A549 (cell line): ENCODE data around the gene RIMS1. TPM values are rescaled to one million over a fixed set of nuclear protein-coding genes. Genes with fewer than 3 reads are reported as not detected.

Source experiments
- ATAC-seq, 2 experiments: fragments of 200-7000 bp in 1 of 2; fragments of >200 bp in 1 of 2; cut with Nextera tagmentation in 1 of 2; cut with Tn5 transposase in 1 of 2; 3 replicates each; pipeline versions ENCODE4 v1.8.0 to v1.9.1; 2018 to 2020; ENCODE audit warnings: mild to moderate bottlenecking in 1 of 2, moderate library complexity in 1 of 2
- CTCF ChIA-PET: fragments of 300-600 bp; sonication (Branson Sonifier 250); formaldehyde crosslinking; extraction: SDS; loops from one replicate; lab custom pipeline; 2021; ENCODE audit warnings: antibody characterized with exemption, inconsistent platforms; lab: Yijun Ruan, JAX
- POLR2A ChIA-PET: fragments of 350-600 bp; formaldehyde crosslinking; extraction: SDS; loops from one replicate; lab custom pipeline; 2021; ENCODE audit warnings: antibody characterized with exemption, inconsistent platforms; lab: Yijun Ruan, JAX
- DNase-seq, 2 experiments: peaks; one replicate each; pipeline versions ENCODE4 v3.0.0 to v3.0.0-alpha.2; 2011 to 2016; ENCODE audit warnings: low read depth in 1 of 2, low spot score in 1 of 2
- FAIRE-seq: peaks from 2 replicates; lab custom pipeline; 2011; peaks lifted over from hg19 to GRCh38; lab: Jason Lieb, UNC
- H3K27ac ChIP-seq, 2 experiments: fragments of >200 bp; sonication (Bioruptor Twin); formaldehyde crosslinking; 3 replicates each; pipeline ENCODE4 v1.5.1; 2016 to 2017
- H3K4me1 ChIP-seq: fragments of >200 bp; sonication (Bioruptor Twin); formaldehyde crosslinking; 3 replicates; pipeline ENCODE4 v1.6.1; 2016
- H3K4me2 ChIP-seq: fragments of >200 bp; sonication (Bioruptor Twin); formaldehyde crosslinking; 3 replicates; pipeline ENCODE4 v1.6.1; 2016
- H3K4me3 ChIP-seq: fragments of >200 bp; sonication (Bioruptor Twin); formaldehyde crosslinking; 3 replicates; pipeline ENCODE4 v1.5.1; 2016
- H3K9me3 ChIP-seq: fragments of >200 bp; sonication (Bioruptor Twin); formaldehyde crosslinking; 3 replicates; pipeline ENCODE4 v1.6.1; 2016
- CEBPB ChIP-seq, 2 experiments: fragments of >200 bp in 1 of 2; sonication (Bioruptor Twin) in 1 of 2; formaldehyde crosslinking in 1 of 2; IDR thresholded peaks; 2 replicates each; pipeline ENCODE4 v1.6.1; 2012 to 2016
- CHD2 ChIP-seq: fragments of 150-350 bp; IDR thresholded peaks from 2 replicates; pipeline ENCODE4 v1.6.1; 2014; ENCODE audit warnings: low read length; ENCODE audit not compliant: partially characterized antibody
- ESRRA ChIP-seq: fragments of 150-350 bp; IDR thresholded peaks from 2 replicates; pipeline ENCODE4 v1.6.1; 2014; ENCODE audit warnings: mild to moderate bottlenecking, low read length, borderline replicate concordance
- FOSL2 ChIP-seq, 2 experiments: fragments of 450-650 bp in 1 of 2; fragments of >200 bp in 1 of 2; sonication (Bioruptor Twin) in 1 of 2; formaldehyde crosslinking; IDR thresholded peaks; 2 replicates each; pipeline versions ENCODE4 v1.5.0 to v1.6.1; 2016 to 2020; ENCODE audit warnings: mild to moderate bottlenecking in 1 of 2, moderate library complexity in 1 of 2
- FOXS1 ChIP-seq: fragments of 250-450 bp; sonication (Bioruptor Pico); IDR thresholded peaks from 2 replicates; pipeline ENCODE4 v1.5.0; 2020; ENCODE audit warnings: mild to moderate bottlenecking, moderate library complexity
- GATA3 ChIP-seq: IDR thresholded peaks from 2 replicates; pipeline ENCODE4 v1.6.1; 2012; ENCODE audit warnings: borderline replicate concordance
- HEYL ChIP-seq: fragments of 250-450 bp; sonication (Bioruptor Pico); IDR thresholded peaks from 2 replicates; pipeline ENCODE4 v1.8.0; 2021; ENCODE audit warnings: mild to moderate bottlenecking, moderate library complexity
- HOXA7 ChIP-seq: fragments of 250-450 bp; sonication (Bioruptor Pico); IDR thresholded peaks from 2 replicates; pipeline ENCODE4 v1.5.0; 2020; ENCODE audit warnings: mild to moderate bottlenecking, moderate library complexity
- MAFK ChIP-seq: fragments of 450-650 bp; IDR thresholded peaks from 2 replicates; pipeline ENCODE4 v1.6.1; 2014; ENCODE audit not compliant: partially characterized antibody
- MAZ ChIP-seq: fragments of 150-350 bp; IDR thresholded peaks from 2 replicates; pipeline ENCODE4 v1.6.1; 2014; ENCODE audit warnings: antibody characterized with exemption, low read depth, low read length, borderline replicate concordance
- NPAS2 ChIP-seq: fragments of 250-450 bp; sonication (Bioruptor Pico); IDR thresholded peaks from 2 replicates; pipeline ENCODE4 v1.8.0; 2022; ENCODE audit warnings: mild to moderate bottlenecking, moderate library complexity, borderline replicate concordance
- PHF8 ChIP-seq: fragments of 200-600 bp; sonication (generic); IDR thresholded peaks from 2 replicates; pipeline ENCODE4 v1.6.1; 2016; ENCODE audit warnings: low read depth, mild to moderate bottlenecking, antibody characterized with exemption, moderate library complexity, borderline replicate concordance
- POLR2A ChIP-seq: IDR thresholded peaks from 2 replicates; pipeline ENCODE4 v1.6.1; 2012; ENCODE audit warnings: mild to moderate bottlenecking, low read length
- RAD21 ChIP-seq, 2 experiments: fragments of >200 bp in 1 of 2; sonication (Bioruptor Twin) in 1 of 2; formaldehyde crosslinking in 1 of 2; IDR thresholded peaks in 1 of 2; conservative IDR thresholded peaks in 1 of 2; 2 replicates in 1 of 2; 3 replicates in 1 of 2; pipeline ENCODE4 v1.6.1; 2012 to 2018; ENCODE audit warnings: inconsistent platforms in 1 of 2
- RCOR1 ChIP-seq: fragments of 150-350 bp; IDR thresholded peaks from 2 replicates; pipeline ENCODE4 v1.6.1; 2014; ENCODE audit warnings: antibody characterized with exemption, low read length, low read depth
- RFX5 ChIP-seq: fragments of 450-650 bp; IDR thresholded peaks from 2 replicates; pipeline ENCODE4 v1.7.1; 2014; ENCODE audit warnings: antibody characterized with exemption, mild to moderate bottlenecking, moderate library complexity
- TP53 ChIP-seq: fragments of 250-450 bp; sonication (Bioruptor Pico); IDR thresholded peaks from 2 replicates; pipeline ENCODE4 v1.5.0; 2021; ENCODE audit warnings: mild to moderate bottlenecking, moderate library complexity
- WGBS: methylation state at CpG from one replicate; pipeline ENCODE4 v1.1.6; 2017; ENCODE audit errors: missing lambda C conversion rate; 5-methylcytosine and 5-hydroxymethylcytosine counted together
- polyA plus RNA-seq, 4 experiments: library from polyadenylated mRNA; depleted of rRNA in 3 of 4; stranded (reverse); fragments of >200 nt; fragmentation: RNase III in 1 of 4; extraction: RNeasy Plus Mini Kit Qiagen cat#74134 plus additional on column Dnase treatment in 1 of 4; gene quantifications; 2 replicates in 3 of 4; 3 replicates in 1 of 4; pipeline ENCODE4 v1.2.3, GENCODE V29; 2011 to 2017
- TF ChIP-seq, protein P1 (sequence below): fragments of 250-450 bp; sonication (Bioruptor Pico); IDR thresholded peaks from 2 replicates; pipeline ENCODE4 v1.5.0; 2021; ENCODE audit warnings: mild to moderate bottlenecking, moderate library complexity, borderline replicate concordance
- TF ChIP-seq, protein P2 (sequence below): fragments of 200-600 bp; sonication (generic); IDR thresholded peaks from 2 replicates; pipeline ENCODE4 v1.6.1; 2016; ENCODE audit warnings: antibody characterized with exemption, mild to moderate bottlenecking, moderate library complexity
- TF ChIP-seq, protein P3 (sequence below): fragments of >200 bp; sonication (Bioruptor Twin); formaldehyde crosslinking; IDR thresholded peaks from 3 replicates; pipeline ENCODE4 v1.6.1; 2016
- TF ChIP-seq, protein P4 (sequence below): fragments of 150-350 bp; IDR thresholded peaks from 2 replicates; pipeline ENCODE4 v1.6.1; 2014; ENCODE audit warnings: low read depth, mild to moderate bottlenecking, low read length
- TF ChIP-seq, protein P5 (sequence below): fragments of >200 bp; sonication (Bioruptor Twin); formaldehyde crosslinking; IDR thresholded peaks from 2 replicates; pipeline ENCODE4 v1.6.1; 2016
- TF ChIP-seq, protein P6 (sequence below): IDR thresholded peaks from 2 replicates; pipeline ENCODE4 v1.6.1; 2012

RIMS1 gene
- polyA plus RNA-seq, 2 of the 4 experiments (the other 2 are of a cell fraction), result 0.03 TPM; not detected in 1

DNA sequence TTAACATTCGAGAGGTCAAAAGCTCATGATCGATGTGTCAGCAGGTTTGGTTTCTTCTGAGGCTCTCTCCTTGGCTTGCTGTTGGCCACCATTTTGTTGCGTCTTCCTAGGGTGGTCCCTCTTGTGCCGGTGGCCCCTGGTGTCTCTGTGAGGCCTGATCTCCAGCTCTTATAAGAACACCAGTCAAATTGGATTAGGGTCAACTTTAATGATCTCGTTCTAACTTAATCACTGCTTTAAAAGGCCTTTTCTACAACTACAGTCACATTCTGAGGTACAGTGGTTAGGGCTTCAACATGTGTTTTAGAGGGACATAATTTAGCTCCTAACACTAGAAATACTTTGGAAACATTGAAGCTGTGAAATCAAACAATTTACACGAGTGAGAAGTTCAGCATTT lies 494.7 kb downstream of the RIMS1 start (continued):
- TF ChIP-seq MAZ, result no peak
- no peak for TF ChIP-seq RFX5

DNA sequence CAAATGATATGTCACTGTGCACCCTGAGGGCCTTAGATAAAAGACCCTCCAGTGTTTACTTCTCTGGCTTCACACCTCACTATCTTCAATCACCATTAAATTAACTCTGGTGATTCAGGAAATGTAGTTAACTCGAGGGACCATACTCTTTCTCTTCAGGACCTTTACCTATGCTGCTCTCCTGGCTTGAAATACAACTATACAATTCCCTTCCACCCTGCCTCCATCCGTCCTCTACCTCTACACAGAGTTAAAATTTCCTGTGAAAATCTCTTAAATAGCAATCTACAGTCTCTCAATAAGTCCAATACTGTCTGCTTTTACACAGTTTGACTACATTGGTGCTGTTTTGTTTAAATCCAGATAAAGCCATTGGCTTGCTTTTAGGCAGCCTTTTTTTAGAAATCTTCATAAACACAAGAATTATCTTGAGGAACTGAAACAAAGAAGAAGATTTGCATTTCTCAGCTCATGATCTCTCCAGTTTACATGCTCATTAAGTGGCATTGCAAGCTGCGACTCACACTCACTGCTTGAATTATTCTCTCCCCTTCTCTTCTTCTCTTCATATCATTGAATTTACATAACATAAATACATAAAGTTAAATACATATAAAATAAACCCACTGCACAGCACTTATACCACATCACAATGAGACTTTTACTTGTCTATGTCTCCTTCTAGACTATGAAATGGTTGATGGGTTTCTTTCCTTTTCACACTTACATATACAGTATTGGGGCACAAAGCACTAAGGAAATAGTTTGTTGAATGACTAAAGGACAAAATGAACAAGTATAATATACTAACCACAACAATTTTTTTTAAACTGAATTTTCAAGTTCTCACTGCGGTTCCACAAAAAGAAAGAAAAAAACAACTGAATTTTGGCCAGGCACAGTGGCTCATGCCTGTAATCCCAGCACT lies 496.5 kb downstream of the RIMS1 start:
- no peaks in the 10 kb centered on the region for H3K9me3 ChIP-seq
- CTCF ChIA-PET, result no interaction called here
- H3K4me2 ChIP-seq, result no peak overlapping the region
- DNase-seq (no peak), FAIRE-seq (no peak), ATAC-seq (no peak)
- TF ChIP-seq, protein P1, sequence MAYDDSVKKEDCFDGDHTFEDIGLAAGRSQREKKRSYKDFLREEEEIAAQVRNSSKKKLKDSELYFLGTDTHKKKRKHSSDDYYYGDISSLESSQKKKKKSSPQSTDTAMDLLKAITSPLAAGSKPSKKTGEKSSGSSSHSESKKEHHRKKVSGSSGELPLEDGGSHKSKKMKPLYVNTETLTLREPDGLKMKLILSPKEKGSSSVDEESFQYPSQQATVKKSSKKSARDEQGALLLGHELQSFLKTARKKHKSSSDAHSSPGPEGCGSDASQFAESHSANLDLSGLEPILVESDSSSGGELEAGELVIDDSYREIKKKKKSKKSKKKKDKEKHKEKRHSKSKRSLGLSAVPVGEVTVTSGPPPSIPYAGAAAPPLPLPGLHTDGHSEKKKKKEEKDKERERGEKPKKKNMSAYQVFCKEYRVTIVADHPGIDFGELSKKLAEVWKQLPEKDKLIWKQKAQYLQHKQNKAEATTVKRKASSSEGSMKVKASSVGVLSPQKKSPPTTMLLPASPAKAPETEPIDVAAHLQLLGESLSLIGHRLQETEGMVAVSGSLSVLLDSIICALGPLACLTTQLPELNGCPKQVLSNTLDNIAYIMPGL, result no peak
- TF ChIP-seq RCOR1 (no peak), RAD21 (conservative IDR thresholded peaks at IDR 0.05 in 1 of 2, IDR thresholded peaks at IDR 0.05 in 1 of 2) (no peak)
- no peak overlapping the region for H3K4me3 ChIP-seq
- WGBS, result 14% methylated on average over 4 of the region's 4 CpGs
- no peak overlapping the region for H3K27ac ChIP-seq
- no peaks in the 10 kb centered on the region for H3K4me1 ChIP-seq
- POLR2A ChIA-PET, result no interaction called here

DNA sequence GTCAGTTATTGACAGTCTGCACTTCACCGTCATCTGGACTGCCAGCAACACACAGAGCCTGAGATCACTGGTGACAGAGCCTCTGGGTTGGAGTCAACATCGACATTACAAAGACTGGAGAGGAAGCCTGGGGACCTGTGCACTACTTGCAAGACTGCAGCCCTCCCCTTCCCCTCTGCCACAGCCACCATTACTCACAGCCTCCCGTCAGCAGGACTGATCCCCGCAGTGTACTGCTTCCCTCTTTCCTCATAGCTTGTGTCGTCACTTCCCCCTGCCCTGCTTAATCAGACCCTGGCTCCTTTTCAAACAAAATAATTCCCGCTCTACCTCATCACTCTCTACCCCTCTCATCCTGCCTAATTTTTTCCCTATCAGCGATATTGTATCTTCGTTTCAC lies 500.0 kb downstream of the RIMS1 start:
- H3K4me1 ChIP-seq, result no peaks in the 10 kb centered on the region
- WGBS, result 47% methylated on average over 8 of the region's 8 CpGs
- POLR2A ChIA-PET, result no interaction called here
- no peak for FAIRE-seq
- ATAC-seq, result peak in 1 of 2 experiments; percentile 34; a peak in 1 of 6 replicates
- TF ChIP-seq FOSL2 (IDR thresholded peaks at IDR 0.05) (no peak), FOSL2 (CRISPR knock-in tag; IDR thresholded peaks at IDR 0.05) (no peak)
- TF ChIP-seq, protein P2, sequence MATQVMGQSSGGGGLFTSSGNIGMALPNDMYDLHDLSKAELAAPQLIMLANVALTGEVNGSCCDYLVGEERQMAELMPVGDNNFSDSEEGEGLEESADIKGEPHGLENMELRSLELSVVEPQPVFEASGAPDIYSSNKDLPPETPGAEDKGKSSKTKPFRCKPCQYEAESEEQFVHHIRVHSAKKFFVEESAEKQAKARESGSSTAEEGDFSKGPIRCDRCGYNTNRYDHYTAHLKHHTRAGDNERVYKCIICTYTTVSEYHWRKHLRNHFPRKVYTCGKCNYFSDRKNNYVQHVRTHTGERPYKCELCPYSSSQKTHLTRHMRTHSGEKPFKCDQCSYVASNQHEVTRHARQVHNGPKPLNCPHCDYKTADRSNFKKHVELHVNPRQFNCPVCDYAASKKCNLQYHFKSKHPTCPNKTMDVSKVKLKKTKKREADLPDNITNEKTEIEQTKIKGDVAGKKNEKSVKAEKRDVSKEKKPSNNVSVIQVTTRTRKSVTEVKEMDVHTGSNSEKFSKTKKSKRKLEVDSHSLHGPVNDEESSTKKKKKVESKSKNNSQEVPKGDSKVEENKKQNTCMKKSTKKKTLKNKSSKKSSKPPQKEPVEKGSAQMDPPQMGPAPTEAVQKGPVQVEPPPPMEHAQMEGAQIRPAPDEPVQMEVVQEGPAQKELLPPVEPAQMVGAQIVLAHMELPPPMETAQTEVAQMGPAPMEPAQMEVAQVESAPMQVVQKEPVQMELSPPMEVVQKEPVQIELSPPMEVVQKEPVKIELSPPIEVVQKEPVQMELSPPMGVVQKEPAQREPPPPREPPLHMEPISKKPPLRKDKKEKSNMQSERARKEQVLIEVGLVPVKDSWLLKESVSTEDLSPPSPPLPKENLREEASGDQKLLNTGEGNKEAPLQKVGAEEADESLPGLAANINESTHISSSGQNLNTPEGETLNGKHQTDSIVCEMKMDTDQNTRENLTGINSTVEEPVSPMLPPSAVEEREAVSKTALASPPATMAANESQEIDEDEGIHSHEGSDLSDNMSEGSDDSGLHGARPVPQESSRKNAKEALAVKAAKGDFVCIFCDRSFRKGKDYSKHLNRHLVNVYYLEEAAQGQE, result no peak
- TF ChIP-seq, protein P3, sequence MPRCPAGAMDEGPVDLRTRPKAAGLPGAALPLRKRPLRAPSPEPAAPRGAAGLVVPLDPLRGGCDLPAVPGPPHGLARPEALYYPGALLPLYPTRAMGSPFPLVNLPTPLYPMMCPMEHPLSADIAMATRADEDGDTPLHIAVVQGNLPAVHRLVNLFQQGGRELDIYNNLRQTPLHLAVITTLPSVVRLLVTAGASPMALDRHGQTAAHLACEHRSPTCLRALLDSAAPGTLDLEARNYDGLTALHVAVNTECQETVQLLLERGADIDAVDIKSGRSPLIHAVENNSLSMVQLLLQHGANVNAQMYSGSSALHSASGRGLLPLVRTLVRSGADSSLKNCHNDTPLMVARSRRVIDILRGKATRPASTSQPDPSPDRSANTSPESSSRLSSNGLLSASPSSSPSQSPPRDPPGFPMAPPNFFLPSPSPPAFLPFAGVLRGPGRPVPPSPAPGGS, result no peak
- no peak for DNase-seq
- H3K9me3 ChIP-seq, result no peaks in the 10 kb centered on the region
- H3K27ac ChIP-seq, result no peak overlapping the region
- H3K4me2 ChIP-seq, result no peak overlapping the region
- CTCF ChIA-PET, result no interaction called here
- H3K4me3 ChIP-seq, result no peak overlapping the region

DNA sequence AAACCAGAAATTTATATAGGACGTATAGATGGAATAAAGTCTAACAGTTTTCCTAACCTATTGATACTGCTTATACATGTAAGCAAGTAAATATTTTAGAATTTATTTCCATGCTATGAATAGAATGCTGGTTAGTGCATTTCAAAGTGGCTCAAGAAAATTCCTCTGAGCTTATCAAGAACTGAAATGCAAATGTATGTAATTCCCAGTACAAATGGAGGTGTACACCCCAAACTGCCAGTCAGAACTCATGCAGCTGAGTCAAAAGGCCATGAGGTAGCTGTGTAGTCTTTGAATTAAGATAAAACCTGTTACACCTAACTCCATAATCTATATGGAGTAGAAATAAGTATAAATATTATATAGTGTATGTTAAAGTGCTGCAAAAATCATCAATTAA lies 503.3 kb downstream of the RIMS1 start:
- Histone ChIP-seq H3K9me3 (no peaks in the 10 kb centered on the region), H3K4me3 (no peak overlapping the region), H3K27ac (no peak overlapping the region), H3K4me1 (no peaks in the 10 kb centered on the region), H3K4me2 (no peak overlapping the region)
- no peak for ATAC-seq
- WGBS, result 84% methylated on average over 1 of the region's 1 CpG
- ChIA-PET CTCF (interaction anchor here (1.5 kb wide), 1 partner anchor 23 kb away, joined by 9 read pairs; no protein-coding TSS in a partner anchor), POLR2A (no interaction called here)
- FAIRE-seq, result no peak
- no peak for DNase-seq
- TF ChIP-seq RFX5 (no peak), MAFK (no peak), CHD2 (no peak), TP53 (CRISPR knock-in tag) (no peak), PHF8 (no peak), HOXA7 (CRISPR knock-in tag) (no peak), POLR2A (no peak), CEBPB (IDR thresholded peaks at IDR 0.05) (no peak), HEYL (CRISPR knock-in tag) (no peak), GATA3 (no peak), FOXS1 (CRISPR knock-in tag) (no peak), ESRRA (no peak), NPAS2 (no peak)
- TF ChIP-seq, protein P4, sequence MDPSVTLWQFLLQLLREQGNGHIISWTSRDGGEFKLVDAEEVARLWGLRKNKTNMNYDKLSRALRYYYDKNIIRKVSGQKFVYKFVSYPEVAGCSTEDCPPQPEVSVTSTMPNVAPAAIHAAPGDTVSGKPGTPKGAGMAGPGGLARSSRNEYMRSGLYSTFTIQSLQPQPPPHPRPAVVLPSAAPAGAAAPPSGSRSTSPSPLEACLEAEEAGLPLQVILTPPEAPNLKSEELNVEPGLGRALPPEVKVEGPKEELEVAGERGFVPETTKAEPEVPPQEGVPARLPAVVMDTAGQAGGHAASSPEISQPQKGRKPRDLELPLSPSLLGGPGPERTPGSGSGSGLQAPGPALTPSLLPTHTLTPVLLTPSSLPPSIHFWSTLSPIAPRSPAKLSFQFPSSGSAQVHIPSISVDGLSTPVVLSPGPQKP, result no peak
- TF ChIP-seq, protein P5, sequence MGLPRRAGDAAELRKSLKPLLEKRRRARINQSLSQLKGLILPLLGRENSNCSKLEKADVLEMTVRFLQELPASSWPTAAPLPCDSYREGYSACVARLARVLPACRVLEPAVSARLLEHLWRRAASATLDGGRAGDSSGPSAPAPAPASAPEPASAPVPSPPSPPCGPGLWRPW, result no peak
- TF ChIP-seq, protein P6, sequence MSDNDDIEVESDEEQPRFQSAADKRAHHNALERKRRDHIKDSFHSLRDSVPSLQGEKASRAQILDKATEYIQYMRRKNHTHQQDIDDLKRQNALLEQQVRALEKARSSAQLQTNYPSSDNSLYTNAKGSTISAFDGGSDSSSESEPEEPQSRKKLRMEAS, result no peak
